Mesodermal cell (in vitro differentiated cells): ENCODE data around the gene ENTHD1.

Source experiments
- H3K27ac ChIP-seq: 2 replicates; pipeline ENCODE4 v1.7.0; 2013; ENCODE audit warnings: mild to moderate bottlenecking, low read depth, low read length, moderate library complexity; ENCODE audit not compliant: severe bottlenecking
- H3K36me3 ChIP-seq: 2 replicates; pipeline ENCODE4 v1.7.1; 2013; ENCODE audit warnings: mild to moderate bottlenecking, low read length, moderate library complexity; ENCODE audit not compliant: control insufficient read depth, insufficient read depth
- H3K4me1 ChIP-seq: one replicate; pipeline ENCODE4 v1.7.1; 2013; ENCODE audit warnings: mild to moderate bottlenecking, low read length; ENCODE audit not compliant: insufficient read depth, control insufficient read depth, poor library complexity, severe bottlenecking
- H3K4me3 ChIP-seq: 2 replicates; pipeline ENCODE4 v1.7.0; 2013; ENCODE audit warnings: low read length, control low read depth, mild to moderate bottlenecking; ENCODE audit not compliant: insufficient read depth, poor library complexity, severe bottlenecking; ENCODE audit errors: extremely low read depth
- H3K9me3 ChIP-seq: 2 replicates; pipeline ENCODE4 v1.7.1; 2013; ENCODE audit warnings: mild to moderate bottlenecking, low read length, moderate library complexity; ENCODE audit not compliant: control insufficient read depth
- WGBS, 2 experiments: methylation state at CpG; one replicate each; pipeline ENCODE4 v1.1.5; 2013; ENCODE audit warnings: missing lambda C conversion rate in 2 of 2; ENCODE audit not compliant: insufficient coverage in 2 of 2; 5-methylcytosine and 5-hydroxymethylcytosine counted together

Gene ENTHD1

GRCh38 chr22:39924286-39924685 is 30.7 kb upstream of the ENTHD1 start:
- WGBS, 2 experiments: 94 to 97% methylated on average over 15 to 17 of the region's 18 CpGs
- Histone ChIP-seq H3K4me3 (no peak overlapping the region), H3K36me3 (no peaks in the 10 kb centered on the region), H3K27ac (no peak overlapping the region), H3K9me3 (no peaks in the 10 kb centered on the region), H3K4me1 (peaks cover 14% of the 10 kb centered on the region)

GRCh38 chr22:39923696-39924095 is 30.1 kb upstream of the ENTHD1 start:
- 90 to 93% methylated on average over 4 of the region's 5 CpGs for WGBS, 2 experiments
- peaks cover 14% of the 10 kb centered on the region for H3K4me1 ChIP-seq
- no peak overlapping the region for H3K27ac ChIP-seq
- H3K36me3 ChIP-seq: no peaks in the 10 kb centered on the region
- no peak overlapping the region for H3K4me3 ChIP-seq
- H3K9me3 ChIP-seq: no peaks in the 10 kb centered on the region

- no peaks in the 10 kb centered on the region for H3K9me3 ChIP-seq
- H3K36me3 ChIP-seq: no peaks in the 10 kb centered on the region
- no peak overlapping the region for H3K4me3 ChIP-seq
- H3K27ac ChIP-seq: no peak overlapping the region
- 81 to 84% methylated on average over 6 of the region's 8 CpGs for WGBS, 2 experiments
- H3K4me1 ChIP-seq: no peaks in the 10 kb centered on the region
Observed at GRCh38 chr22:39920134-39920743, 26.7 kb upstream of the ENTHD1 start.

- no peaks in the 10 kb centered on the region for H3K4me1 ChIP-seq
- H3K27ac ChIP-seq: no peak overlapping the region
- no peaks in the 10 kb centered on the region for H3K9me3 ChIP-seq
- no peak overlapping the region for H3K4me3 ChIP-seq
- no peaks in the 10 kb centered on the region for H3K36me3 ChIP-seq
- WGBS, 2 experiments: 84 to 87% methylated on average over 8 to 10 of the region's 12 CpGs
Observed at GRCh38 chr22:39917776-39918495, 24.4 kb upstream of the ENTHD1 start.

GRCh38 chr22:39917197-39917643 is 23.7 kb upstream of the ENTHD1 start:
- H3K4me1 ChIP-seq: no peaks in the 10 kb centered on the region
- WGBS, 2 experiments: 70 to 80% methylated on average over 3 to 4 of the region's 5 CpGs
- H3K4me3 ChIP-seq: no peak overlapping the region
- no peaks in the 10 kb centered on the region for H3K36me3 ChIP-seq
- H3K9me3 ChIP-seq: no peaks in the 10 kb centered on the region
- H3K27ac ChIP-seq: no peak overlapping the region

GRCh38 chr22:39916496-39916895 is 22.9 kb upstream of the ENTHD1 start:
- no peaks in the 10 kb centered on the region for H3K36me3 ChIP-seq
- H3K9me3 ChIP-seq: no peaks in the 10 kb centered on the region
- H3K4me1 ChIP-seq: no peaks in the 10 kb centered on the region
- H3K27ac ChIP-seq: no peak overlapping the region
- H3K4me3 ChIP-seq: no peak overlapping the region
- 100% methylated on average over 1 of the region's 3 CpGs for WGBS, 2 experiments

GRCh38 chr22:39915295-39915726 is 21.8 kb upstream of the ENTHD1 start:
- H3K36me3 ChIP-seq: no peaks in the 10 kb centered on the region
- H3K4me3 ChIP-seq: no peak overlapping the region
- H3K9me3 ChIP-seq: no peaks in the 10 kb centered on the region
- 30 to 45% methylated on average over 3 of the region's 4 CpGs for WGBS, 2 experiments
- H3K27ac ChIP-seq: no peak overlapping the region
- H3K4me1 ChIP-seq: no peaks in the 10 kb centered on the region

GRCh38 chr22:39914584-39914983 is 21.0 kb upstream of the ENTHD1 start:
- H3K27ac ChIP-seq: no peak overlapping the region
- no peaks in the 10 kb centered on the region for H3K9me3 ChIP-seq
- no peak overlapping the region for H3K4me3 ChIP-seq
- no peaks in the 10 kb centered on the region for H3K36me3 ChIP-seq
- 90 to 96% methylated on average over 7 to 8 of the region's 9 CpGs for WGBS, 2 experiments
- no peaks in the 10 kb centered on the region for H3K4me1 ChIP-seq

- no peak overlapping the region for H3K27ac ChIP-seq
- H3K9me3 ChIP-seq: no peaks in the 10 kb centered on the region
- H3K4me1 ChIP-seq: peaks cover 5% of the 10 kb centered on the region
- H3K36me3 ChIP-seq: no peaks in the 10 kb centered on the region
- no peak overlapping the region for H3K4me3 ChIP-seq
- 58% methylated on average over 2 of the region's 2 CpGs; no CpG with 5 or more reads in 1 of the 2 experiments for WGBS, 2 experiments
Observed at GRCh38 chr22:39913886-39914285, 20.3 kb upstream of the ENTHD1 start.

GRCh38 chr22:39913321-39913720 is 19.8 kb upstream of the ENTHD1 start:
- WGBS, 2 experiments: 98% methylated on average over 5 of the region's 5 CpGs
- H3K9me3 ChIP-seq: no peaks in the 10 kb centered on the region
- H3K4me3 ChIP-seq: no peak overlapping the region
- H3K36me3 ChIP-seq: no peaks in the 10 kb centered on the region
- no peak overlapping the region for H3K27ac ChIP-seq
- peaks cover 5% of the 10 kb centered on the region for H3K4me1 ChIP-seq
